ENCODE data around the gene TBCD. TPM values are rescaled to one million over a fixed set of nuclear protein-coding genes. Genes with fewer than 3 reads are reported as not detected.

TBCD gene
- total and polyA plus RNA-seq, 8 donors: 28.7 to 161 (median 40.0) TPM

DNA sequence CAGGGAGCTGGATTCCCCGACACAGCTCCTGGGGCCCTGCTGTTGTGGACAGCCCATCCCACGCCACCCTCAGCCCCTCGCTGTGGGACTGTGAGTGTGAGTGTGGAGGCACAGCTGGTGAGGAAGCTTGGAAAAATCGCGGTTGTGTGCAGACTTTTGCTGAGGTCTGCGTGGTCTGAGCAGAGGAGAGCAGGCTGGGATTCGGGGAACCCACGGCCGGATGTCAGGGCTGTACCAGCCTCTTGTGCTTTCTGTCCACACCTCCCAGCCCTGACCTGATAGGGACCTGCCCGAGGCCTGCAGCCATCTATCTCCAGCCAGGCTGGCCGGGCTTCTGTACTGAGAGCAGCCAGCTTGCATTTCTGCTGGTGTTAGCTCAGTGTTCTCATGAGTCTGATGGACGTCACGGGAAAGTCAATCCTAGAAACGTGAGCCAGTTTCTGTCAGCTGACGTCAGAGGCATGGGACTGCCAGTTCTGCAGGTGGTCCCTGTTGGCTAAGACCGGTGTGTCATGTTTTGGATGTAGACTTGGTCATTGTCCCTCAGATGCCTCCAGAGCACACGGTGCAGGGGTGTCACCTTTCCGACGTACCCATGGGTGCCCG lies 160.7 kb downstream of the TBCD start:
- 91 to 92% methylated on average over 20 of the region's 20 CpGs for WGBS, 2 donors
- H3K4me3 ChIP-seq: no peak overlapping the region
- FAIRE-seq (no peak), ATAC-seq (no peak), DNase-seq (peak in 2 of 6 donors; percentile 34 to 53)
- TF ChIP-seq, protein P1, sequence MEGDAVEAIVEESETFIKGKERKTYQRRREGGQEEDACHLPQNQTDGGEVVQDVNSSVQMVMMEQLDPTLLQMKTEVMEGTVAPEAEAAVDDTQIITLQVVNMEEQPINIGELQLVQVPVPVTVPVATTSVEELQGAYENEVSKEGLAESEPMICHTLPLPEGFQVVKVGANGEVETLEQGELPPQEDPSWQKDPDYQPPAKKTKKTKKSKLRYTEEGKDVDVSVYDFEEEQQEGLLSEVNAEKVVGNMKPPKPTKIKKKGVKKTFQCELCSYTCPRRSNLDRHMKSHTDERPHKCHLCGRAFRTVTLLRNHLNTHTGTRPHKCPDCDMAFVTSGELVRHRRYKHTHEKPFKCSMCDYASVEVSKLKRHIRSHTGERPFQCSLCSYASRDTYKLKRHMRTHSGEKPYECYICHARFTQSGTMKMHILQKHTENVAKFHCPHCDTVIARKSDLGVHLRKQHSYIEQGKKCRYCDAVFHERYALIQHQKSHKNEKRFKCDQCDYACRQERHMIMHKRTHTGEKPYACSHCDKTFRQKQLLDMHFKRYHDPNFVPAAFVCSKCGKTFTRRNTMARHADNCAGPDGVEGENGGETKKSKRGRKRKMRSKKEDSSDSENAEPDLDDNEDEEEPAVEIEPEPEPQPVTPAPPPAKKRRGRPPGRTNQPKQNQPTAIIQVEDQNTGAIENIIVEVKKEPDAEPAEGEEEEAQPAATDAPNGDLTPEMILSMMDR (IDR thresholded peaks at IDR 0.05): no peak
- no peaks in the 10 kb centered on the region for H3K9me3 ChIP-seq
- H3K27ac ChIP-seq: no peak overlapping the region
- peaks cover 0 to 8% (median 0%) of the 10 kb centered on the region in 3 donors for H3K4me1 ChIP-seq
- no peaks in the 10 kb centered on the region for H3K36me3 ChIP-seq
- intact Hi-C loops (cut with DNase I): loop anchor here in 1 of 3 donors (10.0 kb wide), 1 partner anchor 128 kb away; no protein-coding TSS in a partner anchor
- H3K27me3 ChIP-seq: no peaks in the 10 kb centered on the region

- DNase-seq: peak in 2 of 6 donors; percentile 38 to 54
- Histone ChIP-seq H3K9me3 (no peaks in the 10 kb centered on the region), H3K4me1 (peaks cover 0 to 8% (median 0%) of the 10 kb centered on the region in 3 donors), H3K27ac (no peak overlapping the region), H3K4me3 (no peak overlapping the region), H3K36me3 (no peaks in the 10 kb centered on the region), H3K27me3 (no peaks in the 10 kb centered on the region)
- ATAC-seq: no peak
- FAIRE-seq: no peak
- TF ChIP-seq, protein P1 (IDR thresholded peaks at IDR 0.05): no peak
- intact Hi-C loops (cut with DNase I): loop anchor here in 1 of 3 donors (10.0 kb wide), 1 partner anchor 129 kb away; no protein-coding TSS in a partner anchor
- WGBS, 2 donors: 91 to 92% methylated on average over 44 of the region's 44 CpGs
These were observed 161.6 kb downstream of the TBCD start for GRCh38 chr17:82913304-82914043.

DNA sequence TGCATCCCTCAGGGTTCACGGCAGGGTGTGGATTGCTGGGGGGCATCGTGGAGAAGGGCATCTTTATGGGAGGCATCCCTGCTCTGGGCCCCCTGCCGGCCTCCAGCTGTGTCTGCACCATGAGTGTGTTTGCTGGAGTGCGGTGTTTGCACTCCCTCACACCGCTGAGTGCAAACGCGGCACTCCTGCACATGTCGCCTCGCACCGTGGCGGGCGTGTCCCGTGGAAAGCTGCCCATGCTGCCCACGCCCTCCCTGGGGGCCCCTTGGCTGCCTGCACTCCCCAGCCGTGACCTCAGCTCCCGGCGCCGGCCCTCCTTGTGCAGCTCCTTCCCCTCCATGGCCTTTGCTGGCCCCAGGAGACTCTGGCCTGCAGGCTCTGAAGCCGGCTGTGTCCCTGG lies 162.5 kb downstream of the TBCD start:
- H3K4me1 ChIP-seq: peaks cover 0 to 8% (median 0%) of the 10 kb centered on the region in 3 donors
- no peaks in the 10 kb centered on the region for H3K27me3 ChIP-seq
- FAIRE-seq (no peak), DNase-seq (peak in 2 of 6 donors; percentile 51 to 58), ATAC-seq (peak in 1 of 4 donors; percentile 17)
- WGBS, 2 donors: 59 to 61% methylated on average over 19 of the region's 19 CpGs
- intact Hi-C loops (cut with DNase I): loop anchor here in 1 of 3 donors (10.0 kb wide), 1 partner anchor 130 kb away; no protein-coding TSS in a partner anchor
- H3K27ac ChIP-seq: no peak overlapping the region
- TF ChIP-seq, protein P1 (IDR thresholded peaks at IDR 0.05): peak in 1 of 4 donors; percentile 12
- H3K36me3 ChIP-seq: no peaks in the 10 kb centered on the region
- H3K9me3 ChIP-seq: no peaks in the 10 kb centered on the region
- H3K4me3 ChIP-seq: no peak overlapping the region

- H3K4me3 ChIP-seq: no peak overlapping the region
- ATAC-seq (no peak), DNase-seq (peak in 1 of 6 donors; percentile 36), FAIRE-seq (no peak)
- H3K27ac ChIP-seq: no peak overlapping the region
- H3K36me3 ChIP-seq: no peaks in the 10 kb centered on the region
- H3K27me3 ChIP-seq: no peaks in the 10 kb centered on the region
- WGBS, 2 donors: 91% methylated on average over 32 of the region's 32 CpGs
- H3K9me3 ChIP-seq: no peaks in the 10 kb centered on the region
- TF ChIP-seq, protein P1 (IDR thresholded peaks at IDR 0.05): no peak
- intact Hi-C loops (cut with DNase I): loop anchor here in 1 of 3 donors (10.0 kb wide), 1 partner anchor 130 kb away; no protein-coding TSS in a partner anchor
- peaks cover 0 to 4% (median 0%) of the 10 kb centered on the region in 3 donors for H3K4me1 ChIP-seq
These were observed 163.3 kb downstream of the TBCD start for GRCh38 chr17:82915010-82915756.
